HG03135 (cell line): ENCODE data around the gene GIMAP6.
"Not testable (repeated sequence)": the region's sequence is repeated elsewhere in the genome, so short reads cannot be mapped to it uniquely, and the experiment has no call there.

Source experiments
- ATAC-seq: cut with Tn5 transposase; IDR thresholded peaks from one replicate; pipeline ENCODE4 v1.9.1; 2021; ENCODE audit warnings: mild to moderate bottlenecking, moderate library complexity; ENCODE audit not compliant: unreplicated experiment

GIMAP6 gene

DNA sequence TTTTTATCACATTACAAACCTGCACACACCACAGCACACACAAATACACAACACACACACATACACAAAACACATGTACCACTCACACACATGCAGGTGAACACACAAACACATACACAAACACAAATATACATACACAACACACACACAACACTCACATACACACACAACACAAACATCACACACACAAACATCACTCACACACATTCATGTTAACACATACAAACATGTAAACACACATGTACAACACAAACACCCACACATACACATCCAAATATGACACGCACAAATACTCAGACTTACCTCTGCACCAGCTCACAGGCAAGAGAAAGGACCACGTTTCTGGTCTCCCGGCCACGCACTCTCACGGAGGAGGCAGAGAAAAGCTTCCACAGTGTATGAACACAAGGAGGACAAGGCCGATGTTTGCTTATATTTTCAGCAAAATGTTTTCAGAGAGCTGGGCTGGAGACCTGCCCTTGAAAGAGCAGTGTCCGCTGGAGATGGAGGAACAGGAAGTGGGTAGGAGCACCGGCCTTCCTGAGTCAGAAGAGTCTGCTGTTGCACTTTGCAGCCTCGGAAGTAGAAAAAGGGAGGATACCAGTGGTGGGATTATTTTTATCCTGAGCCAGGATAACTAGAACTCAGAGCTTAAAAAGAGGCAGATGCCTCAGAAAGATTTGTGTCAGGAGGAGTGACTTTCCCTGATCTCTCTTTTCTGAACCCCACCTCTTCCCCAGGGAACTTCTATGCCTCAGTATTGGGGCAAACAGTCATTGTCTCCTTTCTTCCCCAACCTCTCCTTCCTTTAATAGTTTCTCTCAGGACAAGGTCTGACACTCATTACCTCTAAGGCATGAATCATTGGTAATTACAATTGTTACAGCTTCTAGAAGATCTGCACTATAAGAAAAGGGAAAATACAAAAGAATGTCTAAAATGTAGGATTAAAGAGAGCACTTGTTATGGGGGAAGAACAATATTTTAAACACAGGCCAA is at the start of gene GIMAP6:
Gene GIMAP6, minus strand, starts transcription at position 520 of the 999 bp plus-strand sequence. CDS start 2,243 bp downstream, outside the sequence.
- ATAC-seq: peak; percentile 74

DNA sequence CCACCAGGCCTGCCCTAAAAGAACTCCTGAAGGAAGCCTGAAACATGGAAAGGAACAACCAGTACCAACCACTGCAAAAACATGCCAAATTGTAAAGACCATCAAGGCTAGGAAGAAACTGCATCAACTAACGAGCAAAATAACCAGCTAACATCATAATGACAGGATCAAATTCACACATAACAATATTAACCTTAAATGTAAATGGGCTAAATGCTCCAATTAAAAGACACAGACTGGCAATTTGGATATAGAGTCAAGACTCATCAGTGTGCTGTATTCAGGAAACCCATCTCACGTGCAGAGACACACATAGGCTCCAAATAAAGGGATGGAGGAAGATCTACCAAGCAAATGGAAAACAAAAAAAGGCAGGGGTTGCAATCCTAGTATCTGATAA is 48.2 kb upstream of the GIMAP6 start:
- ATAC-seq: not testable (repeated sequence)

DNA sequence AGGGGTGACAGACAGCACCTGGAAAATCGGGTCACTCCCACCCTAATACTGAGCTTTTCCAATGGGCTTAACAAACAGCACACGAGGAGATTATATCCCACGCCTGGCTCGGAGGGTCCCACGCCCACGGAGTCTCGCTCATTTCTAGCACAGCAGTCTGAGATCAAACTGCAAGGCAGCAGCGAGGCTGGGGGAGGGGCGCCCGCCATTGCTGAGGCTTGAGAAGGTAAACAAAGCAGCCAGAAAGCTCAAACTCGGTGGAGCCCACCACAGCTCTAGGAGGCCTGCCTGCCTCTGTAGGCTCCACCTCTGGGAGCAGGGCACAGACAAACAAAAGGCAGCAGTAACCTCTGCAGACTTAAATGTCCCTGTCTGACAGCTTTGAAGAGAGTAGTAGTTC is 46.4 kb upstream of the GIMAP6 start:
- not testable (repeated sequence) for ATAC-seq

DNA sequence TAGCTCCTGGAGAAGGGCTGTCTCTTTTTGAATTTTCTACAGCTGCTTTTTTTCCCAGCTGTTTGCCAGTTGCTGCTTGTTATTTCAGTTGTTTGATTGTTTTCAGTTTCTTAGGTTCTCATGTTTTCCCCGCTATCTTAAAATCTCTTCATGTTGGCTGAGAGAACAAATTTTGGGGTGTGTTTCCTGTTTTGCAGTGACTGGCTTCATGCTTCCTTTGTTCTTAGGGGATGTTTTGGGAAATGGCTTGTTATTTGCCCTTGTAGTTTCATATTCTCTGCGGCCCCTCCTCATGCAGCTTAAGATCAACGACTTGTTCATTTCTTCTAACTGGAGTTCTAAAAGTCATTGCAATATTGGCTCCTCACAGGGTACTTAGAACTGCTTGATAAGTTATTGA is 44.7 kb upstream of the GIMAP6 start:
- not testable (repeated sequence) for ATAC-seq

DNA sequence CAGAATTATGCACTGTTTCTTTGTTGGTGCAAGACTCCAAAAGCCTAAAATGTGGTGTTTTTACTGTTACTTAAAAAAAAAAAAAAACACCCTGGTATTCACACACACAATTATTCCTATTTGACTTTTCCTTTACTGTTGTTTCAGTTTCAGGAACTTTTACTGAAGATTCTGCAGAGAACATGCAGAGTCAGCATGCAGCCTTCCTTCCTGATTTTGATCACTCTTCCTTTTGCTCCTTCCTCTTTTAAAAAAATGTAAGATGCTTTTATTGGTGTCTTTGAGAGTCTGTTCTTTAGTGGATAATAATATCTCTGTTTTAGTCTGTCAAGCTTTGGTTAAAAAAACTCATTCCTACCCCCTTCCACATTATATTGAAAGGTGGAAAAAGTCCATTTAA is 44.1 kb upstream of the GIMAP6 start:
- not testable (repeated sequence) for ATAC-seq

DNA sequence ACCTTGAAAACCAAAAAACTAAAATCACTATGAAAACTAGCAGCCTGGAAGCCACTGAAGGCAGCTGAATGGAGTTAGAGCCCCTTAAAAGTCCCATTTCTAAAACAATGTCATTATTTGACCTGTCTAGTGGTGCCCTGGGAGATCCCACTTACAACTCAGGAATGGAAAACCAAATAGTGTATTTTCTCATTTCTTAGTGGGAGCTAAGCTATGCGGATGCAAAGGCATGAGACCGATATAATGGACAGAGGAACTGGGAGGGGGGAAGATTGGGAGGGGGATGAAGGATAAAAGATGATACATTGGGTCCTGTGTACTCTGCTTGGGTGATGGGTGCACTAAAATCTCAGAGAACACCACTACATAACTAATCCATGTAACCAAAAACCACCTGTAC is 43.5 kb upstream of the GIMAP6 start:
- ATAC-seq: no peak

DNA sequence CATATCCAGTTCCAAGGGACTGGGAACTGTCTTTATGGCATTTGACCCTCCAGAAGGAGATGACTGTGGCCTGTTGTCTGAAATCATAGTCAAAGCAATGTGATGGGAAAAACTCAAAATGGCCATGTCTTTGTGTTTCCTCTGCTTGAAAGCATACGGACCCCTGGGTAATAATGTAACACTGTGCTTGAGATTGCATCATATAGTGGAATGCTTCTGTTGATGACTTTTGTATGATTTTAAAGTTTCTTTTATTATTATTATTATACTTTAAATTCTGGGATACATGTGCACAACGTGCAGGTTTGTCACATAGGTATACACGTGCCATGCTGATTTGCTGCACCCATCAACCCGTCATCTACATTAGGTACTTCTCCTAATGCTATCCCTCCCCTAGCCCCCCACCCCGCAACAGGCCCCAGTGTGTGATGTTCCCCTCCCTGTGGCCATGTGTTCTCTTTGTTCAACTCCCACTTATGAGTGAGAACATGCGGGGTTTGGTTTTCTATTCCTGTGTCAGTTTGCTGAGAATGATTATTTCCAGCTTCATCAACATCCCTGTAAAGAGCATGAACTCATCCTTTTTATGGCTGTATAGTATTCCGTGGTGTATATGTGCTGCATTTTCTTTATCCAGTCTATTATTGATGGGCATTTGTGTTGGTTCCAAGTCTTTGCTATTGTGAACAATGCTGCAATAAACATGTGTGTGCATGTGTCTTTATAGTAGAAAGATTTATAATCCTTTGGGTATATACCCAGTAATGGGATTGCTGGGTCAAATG is 39.8 kb upstream of the GIMAP6 start:
- not testable (repeated sequence) for ATAC-seq

DNA sequence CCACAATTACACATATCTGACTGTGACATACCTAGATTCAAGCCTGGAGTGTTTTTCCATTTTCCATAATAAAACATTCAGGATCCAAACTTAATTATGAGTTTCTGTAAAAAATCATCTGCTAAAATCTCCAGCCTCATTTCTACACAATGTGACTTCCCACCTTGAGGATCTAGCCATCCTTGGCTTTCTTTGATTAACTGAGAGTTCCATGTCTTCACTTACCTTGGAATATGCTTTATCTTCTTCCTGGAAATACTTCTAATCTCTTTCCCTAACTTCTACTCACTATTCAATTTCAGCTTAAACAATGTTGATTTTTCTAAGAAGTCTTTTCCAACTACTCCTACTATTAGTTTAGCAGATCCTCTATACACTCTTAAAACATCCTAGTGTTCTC is 36.8 kb upstream of the GIMAP6 start:
- ATAC-seq: no peak

DNA sequence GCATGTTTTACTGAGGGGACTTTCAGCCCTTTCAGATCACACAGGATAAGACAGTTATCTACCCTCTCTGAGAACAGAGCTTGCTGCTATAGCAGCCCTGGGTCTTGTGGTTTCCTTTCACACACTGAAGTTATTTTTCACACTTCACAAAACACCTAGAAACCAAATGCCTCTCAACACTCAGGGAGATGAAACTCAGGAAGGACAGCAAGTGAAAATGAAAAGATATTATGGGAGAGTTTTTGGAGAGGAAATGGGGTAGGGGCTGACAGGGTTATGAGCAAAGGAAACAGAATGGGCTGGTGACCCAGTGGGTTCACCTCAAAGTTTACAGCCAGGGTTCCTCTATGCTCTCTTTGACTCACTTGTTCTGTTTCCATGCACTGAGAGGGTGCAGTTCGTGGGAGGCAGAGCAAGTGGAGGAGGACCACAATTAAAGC is 36.3 kb upstream of the GIMAP6 start:
- ATAC-seq: peak; percentile 75

DNA sequence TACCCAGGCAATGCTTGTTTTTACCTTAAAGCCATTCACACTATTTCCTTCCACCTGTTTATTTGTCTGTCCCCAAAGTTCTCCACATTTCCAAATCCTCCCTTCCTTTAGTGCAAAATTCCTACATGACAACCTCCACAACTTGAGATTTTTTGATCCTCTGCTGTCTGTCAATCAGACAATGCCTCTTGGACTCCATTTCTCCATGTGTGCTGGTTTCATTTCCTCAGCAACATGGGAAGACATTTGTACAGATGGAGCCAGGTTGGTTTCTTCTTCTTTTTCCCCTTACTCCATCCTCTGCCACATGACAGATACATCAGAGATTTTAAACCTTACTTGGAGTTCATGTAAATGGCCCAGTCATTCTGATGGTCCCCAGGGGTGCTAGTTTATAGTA is 34.2 kb upstream of the GIMAP6 start:
- no peak for ATAC-seq

DNA sequence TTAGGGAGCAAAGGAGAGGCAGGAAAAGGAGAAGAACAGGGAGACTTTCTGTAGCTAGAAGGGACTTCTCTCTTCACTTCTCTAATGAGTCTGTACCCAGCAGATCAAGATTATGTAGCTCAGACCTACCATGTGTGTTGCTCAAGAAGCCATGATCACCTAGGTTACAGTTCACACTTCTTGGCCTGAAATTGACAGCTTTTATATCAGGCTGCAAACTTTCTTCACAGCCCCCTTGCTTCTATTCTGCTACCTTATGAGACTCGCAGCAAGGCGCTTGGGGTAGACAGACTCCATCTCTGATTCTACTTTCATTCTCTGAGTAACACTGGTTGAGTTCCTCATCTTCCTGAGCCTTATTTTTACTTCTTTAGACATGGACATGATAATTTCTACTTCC is 33.7 kb upstream of the GIMAP6 start:
- ATAC-seq: no peak

DNA sequence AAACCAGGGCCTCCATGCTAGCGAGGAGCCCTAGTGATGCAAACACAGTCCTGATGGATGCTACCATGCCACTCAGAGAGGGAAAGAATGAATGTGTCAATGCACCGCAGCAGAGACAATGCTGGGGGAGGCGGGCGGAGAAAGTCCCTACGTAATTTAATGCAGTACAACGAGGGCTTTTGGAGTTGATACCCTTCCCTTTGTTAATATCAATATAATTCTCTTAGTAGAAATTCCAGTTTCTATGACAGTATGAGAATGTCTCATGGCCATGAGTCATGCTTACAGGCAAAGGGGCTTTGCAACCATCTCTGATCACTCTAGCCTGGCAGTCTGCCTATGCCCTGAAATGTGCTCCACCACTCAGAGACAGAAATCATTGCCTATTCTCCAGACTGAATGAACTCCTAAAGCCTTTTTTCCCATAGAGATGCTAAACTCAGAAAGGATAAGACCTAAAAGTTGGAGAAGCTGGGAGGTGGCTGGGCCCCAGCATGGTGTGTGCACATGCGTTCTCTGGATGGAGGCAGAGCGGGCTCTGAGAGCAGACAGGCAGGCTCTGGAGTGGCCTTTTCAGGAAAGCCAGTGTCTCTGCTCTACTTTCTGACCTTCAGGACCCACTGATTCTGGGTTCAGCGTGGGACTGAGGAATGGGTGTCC is 33.0 kb upstream of the GIMAP6 start:
- no peak for ATAC-seq

DNA sequence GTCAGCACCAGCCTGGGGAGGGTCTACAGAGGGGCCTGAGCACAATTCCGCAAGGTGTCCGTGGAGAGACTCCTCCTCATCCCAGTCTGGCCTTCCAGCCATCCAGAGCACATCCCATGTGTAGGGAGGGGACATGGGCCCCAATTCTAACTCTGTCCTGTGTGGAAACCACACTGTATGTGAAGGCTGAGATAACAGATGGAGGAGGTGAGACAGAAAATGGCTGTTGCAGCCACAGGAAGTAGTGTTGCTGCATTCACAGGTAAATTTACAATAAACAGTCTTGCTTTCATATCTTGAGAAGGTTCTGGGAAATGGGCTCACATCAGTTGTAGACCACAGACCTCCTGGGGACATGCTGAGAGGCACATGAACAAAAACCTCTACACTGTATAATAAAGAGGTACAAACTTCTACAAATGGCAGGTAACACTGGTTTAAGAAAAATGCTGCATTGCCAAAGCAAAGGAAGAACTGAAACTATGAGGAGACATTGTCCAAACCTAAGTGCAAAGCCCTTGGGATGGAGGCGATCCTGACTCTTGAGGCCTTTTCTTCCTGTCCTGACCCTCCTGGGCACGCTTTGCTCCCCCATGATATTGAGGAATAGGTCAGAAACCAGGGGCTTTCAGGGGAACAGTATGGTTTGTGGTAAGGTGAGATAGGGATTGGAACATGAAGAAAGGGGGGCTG is 31.8 kb upstream of the GIMAP6 start:
- ATAC-seq: peak; percentile 34

DNA sequence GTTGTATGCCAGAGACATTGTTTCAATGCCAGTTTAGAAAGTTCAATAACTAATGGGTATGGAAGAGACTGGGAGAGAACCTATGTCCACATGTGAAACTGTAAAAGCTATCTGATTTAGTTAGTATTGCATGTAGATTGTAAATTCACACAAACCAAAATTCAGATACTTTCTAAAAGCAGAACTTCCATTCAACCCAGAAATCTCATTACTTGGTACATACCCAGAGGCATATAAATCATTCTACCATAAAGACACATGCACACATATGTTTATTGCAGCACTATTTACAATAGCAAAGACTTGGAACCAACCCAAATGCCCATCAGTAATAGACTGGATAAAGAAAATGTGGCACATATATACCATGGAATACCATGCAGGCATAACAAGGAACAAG is 30.6 kb upstream of the GIMAP6 start:
- ATAC-seq: not testable (repeated sequence)

DNA sequence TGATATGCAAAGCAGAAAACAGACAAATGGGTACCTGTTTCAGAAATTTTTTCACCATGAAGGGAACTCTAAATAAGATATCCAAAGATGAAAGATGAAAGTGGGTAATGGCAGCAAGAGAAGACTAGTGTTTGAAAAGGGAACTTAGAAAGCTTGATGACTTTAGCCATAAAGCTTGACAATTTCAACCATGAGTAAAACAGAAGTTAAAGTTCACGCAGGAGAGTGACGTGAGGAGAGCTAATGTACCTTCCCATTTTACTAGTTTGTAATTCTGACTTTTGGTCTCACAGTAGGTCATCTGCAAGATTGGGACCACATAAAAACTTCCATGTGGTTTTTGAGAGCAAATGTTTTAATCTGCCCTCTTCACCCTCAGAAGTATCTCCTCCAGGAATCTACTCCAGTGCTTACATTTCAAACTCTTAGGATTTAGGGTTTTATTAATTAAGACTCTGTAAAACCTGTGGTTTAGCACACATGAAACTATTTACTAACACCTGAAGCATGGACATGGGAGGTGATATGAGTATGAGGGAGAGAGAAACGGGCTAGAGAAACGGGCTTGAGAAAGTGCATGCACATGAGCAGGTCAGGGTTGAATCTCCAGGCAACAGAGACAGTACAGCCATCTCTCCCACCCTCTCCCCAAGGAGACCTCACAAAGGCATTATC is 28.9 kb upstream of the GIMAP6 start:
- ATAC-seq: no peak

DNA sequence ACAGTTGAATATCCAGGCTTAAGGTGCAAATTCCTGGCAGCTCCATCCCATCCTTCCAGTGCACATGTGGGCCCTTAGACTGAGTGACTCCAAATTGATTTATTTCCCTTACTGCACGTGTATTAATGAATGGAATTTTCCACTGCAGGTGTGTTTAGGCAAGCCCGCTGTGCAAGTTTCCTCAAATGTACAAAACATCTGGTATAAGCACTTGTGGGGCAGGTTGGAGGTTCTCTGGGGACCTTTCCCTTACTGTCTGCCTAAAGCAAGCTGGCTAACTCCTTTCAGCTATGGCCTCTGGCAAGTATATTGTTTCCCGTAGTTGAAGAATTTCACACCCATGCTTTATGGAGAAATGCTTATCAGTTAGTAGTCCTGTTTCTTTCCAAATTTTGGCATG is 25.3 kb upstream of the GIMAP6 start:
- no peak for ATAC-seq

DNA sequence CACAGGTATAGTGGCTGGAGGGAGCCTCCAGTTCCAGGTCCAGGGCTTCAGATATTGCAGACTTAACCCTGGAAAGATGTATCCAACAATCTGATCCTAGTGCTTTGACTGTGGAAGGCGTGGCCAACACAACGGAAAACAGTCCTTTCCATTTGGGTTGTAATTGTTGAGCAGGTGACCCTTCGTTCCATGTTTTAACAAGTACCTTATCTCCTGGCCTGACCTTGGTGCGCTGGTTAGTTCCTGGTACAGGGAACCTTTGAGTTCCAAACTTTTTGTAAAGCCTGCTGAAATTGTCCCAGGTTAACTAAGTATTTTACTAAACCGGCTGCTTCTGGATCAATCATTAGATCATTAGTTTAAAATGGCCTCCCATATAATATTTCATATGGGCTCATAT is 23.9 kb upstream of the GIMAP6 start:
- ATAC-seq: no peak

DNA sequence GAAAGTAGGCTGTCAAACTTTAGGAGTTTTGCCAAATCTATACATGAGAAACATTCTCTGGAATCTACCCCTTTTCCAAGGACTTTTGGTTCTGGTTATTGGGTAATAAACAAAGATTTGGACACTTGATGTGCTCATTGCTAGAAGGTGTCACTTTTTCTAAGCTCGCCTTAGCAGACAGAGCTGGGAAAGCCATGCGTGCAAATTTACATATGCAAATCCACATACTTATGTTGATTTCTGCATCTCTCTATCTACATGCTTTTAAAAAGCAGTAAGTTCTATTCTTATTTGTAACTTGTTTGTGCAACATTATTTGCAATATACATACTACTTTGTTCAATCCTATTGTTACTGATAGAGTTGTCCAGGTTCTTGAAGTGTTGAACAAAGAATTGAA is 22.5 kb upstream of the GIMAP6 start:
- ATAC-seq: no peak

DNA sequence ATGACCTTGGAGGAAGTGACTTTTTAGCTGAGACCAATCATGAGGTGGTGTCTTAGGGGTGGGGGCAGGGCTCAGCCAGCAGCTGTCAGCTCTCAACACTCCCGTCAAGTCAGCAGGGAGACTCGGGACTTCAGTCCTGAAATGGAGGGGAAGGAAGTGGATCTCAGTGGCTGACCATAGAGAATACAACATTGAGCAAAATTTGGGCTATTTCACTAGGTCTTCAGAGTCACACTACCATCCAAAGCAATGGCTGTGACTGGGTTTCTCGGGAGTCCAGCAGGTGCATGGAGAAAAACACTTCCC is 16.8 kb upstream of the GIMAP6 start:
- ATAC-seq: no peak

DNA sequence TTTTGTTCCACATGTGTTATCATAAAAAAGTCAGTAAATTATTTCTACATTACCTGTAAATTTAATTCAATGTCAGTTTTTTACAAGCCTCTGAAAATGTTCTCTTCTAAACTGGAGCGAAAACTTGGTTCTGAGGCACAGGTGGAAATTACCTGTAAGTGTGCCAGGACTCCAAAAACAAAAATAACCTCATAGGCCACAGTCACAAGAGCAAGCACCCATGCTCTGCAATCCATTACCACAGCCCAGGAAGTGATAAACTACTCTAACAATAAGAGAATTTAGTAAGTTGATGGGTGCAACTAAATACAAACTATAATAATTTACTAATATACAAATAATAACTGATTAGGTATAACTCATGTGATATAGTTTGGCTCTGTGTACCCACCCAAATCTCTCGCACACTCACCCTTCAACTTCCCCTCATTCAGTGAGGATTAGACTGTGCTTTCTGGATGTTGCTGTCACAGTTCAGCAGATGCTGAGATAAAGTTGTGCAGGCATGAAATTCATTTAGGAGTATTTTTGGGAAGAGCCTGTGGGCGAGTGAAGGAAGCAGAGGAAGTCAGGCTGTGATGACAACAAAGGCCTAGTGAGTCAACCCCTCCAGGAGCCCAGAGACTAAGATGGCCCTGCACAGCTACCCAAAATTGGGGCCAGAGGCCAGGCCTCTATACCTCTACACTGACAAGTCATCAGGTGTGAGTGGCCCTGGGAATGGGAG is 16.3 kb upstream of the GIMAP6 start:
- no peak for ATAC-seq
